Endothelial cell of umbilical vein (primary cell): ENCODE results near the gene VPS37C. TPM values are rescaled to one million over a fixed set of nuclear protein-coding genes. Genes with fewer than 3 reads are reported as not detected.

Experiments used
- BruUV-seq: library from RNA; stranded (reverse); fragments of 400-500 nt; replicated peaks from 2 replicates; lab custom pipeline; 2021; lab: Mats Ljungman, UMichigan
- CTCF ChIA-PET: fragments of 300-600, 350-600 bp; sonication (Branson Sonifier 250); formaldehyde crosslinking; loops from one replicate; lab custom pipeline; 2021; ENCODE audit warnings: antibody characterized with exemption, inconsistent platforms; lab: Charles Lee
- POLR2A ChIA-PET: fragments of 300-600, 350-600 bp; sonication (Branson Sonifier 250); formaldehyde crosslinking; loops from one replicate; lab custom pipeline; 2021; ENCODE audit warnings: antibody characterized with exemption, inconsistent platforms; lab: Charles Lee
- DNase-seq: peaks from one replicate; pipeline ENCODE4 v3.0.0-alpha.2; 2011; ENCODE audit warnings: low read depth, low spot score
- FAIRE-seq: peaks from 2 replicates; lab custom pipeline; 2011; peaks lifted over from hg19 to GRCh38; lab: Jason Lieb, UNC
- H2AFZ ChIP-seq: 2 replicates; pipeline ENCODE4 v1.6.0; 2012; ENCODE audit warnings: low read depth, low read length, control low read depth, inconsistent platforms
- H3K27ac ChIP-seq: 2 replicates; pipeline ENCODE4 v1.5.1; 2011; ENCODE audit warnings: low read depth, mild to moderate bottlenecking, control low read depth, low read length, moderate library complexity; ENCODE audit not compliant: insufficient read depth
- H3K27me3 ChIP-seq, 2 experiments: 2 replicates each; pipeline versions ENCODE4 v1.6.0 to v1.6.1; 2011; ENCODE audit warnings: low read length in 2 of 2, mixed read lengths in 1 of 2; ENCODE audit not compliant: control insufficient read depth in 2 of 2, insufficient read depth in 2 of 2
- H3K36me3 ChIP-seq, 2 experiments: 2 replicates in 1 of 2; 3 replicates in 1 of 2; pipeline ENCODE4 v1.5.1; 2011; ENCODE audit warnings: low read length in 2 of 2, mild to moderate bottlenecking in 1 of 2, moderate library complexity in 1 of 2; ENCODE audit not compliant: control insufficient read depth in 2 of 2, insufficient read depth in 2 of 2; ENCODE audit errors: extremely low read depth in 1 of 2
- H3K4me1 ChIP-seq: 3 replicates; pipeline ENCODE4 v1.5.1; 2011; ENCODE audit warnings: mild to moderate bottlenecking, low read length; ENCODE audit not compliant: control insufficient read depth, insufficient read depth; ENCODE audit errors: extremely low read depth
- H3K4me2 ChIP-seq: 2 replicates; pipeline ENCODE4 v1.6.1; 2011; ENCODE audit warnings: low read length, control low read depth, mixed read lengths; ENCODE audit not compliant: insufficient read depth
- H3K4me3 ChIP-seq, 3 experiments: fragments of 200-600 bp in 1 of 3; sonication (generic), shearing (Covaris generic) in 1 of 3; replicated peaks in 1 of 3; 2 replicates each; pipeline ENCODE4 v1.5.1; 2011 to 2016; ENCODE audit warnings: control low read depth in 3 of 3, low read length in 3 of 3, mild to moderate bottlenecking in 2 of 3, inconsistent platforms in 1 of 3, low read depth in 1 of 3, moderate library complexity in 1 of 3; ENCODE audit not compliant: insufficient read depth in 1 of 3
- H3K79me2 ChIP-seq: 2 replicates; pipeline ENCODE4 v1.6.0; 2012; ENCODE audit warnings: low read length, inconsistent platforms; ENCODE audit not compliant: control insufficient read depth, insufficient read depth
- H3K9ac ChIP-seq: replicated peaks from 2 replicates; pipeline ENCODE3; 2011; ENCODE audit warnings: low read length, control low read depth; ENCODE audit not compliant: insufficient read depth; ENCODE audit errors: extremely low read depth
- H3K9me1 ChIP-seq: replicated peaks from 3 replicates; pipeline ENCODE4 v1.6.0; 2011; ENCODE audit warnings: mild to moderate bottlenecking, low read length; ENCODE audit not compliant: control insufficient read depth, insufficient read depth; ENCODE audit errors: extremely low read depth
- H3K9me3 ChIP-seq: replicated peaks from 2 replicates; pipeline ENCODE4 v1.5.1; 2012; ENCODE audit warnings: low read length, inconsistent platforms; ENCODE audit not compliant: control insufficient read depth, insufficient read depth
- H4K20me1 ChIP-seq: replicated peaks from 2 replicates; pipeline ENCODE3; 2011; ENCODE audit warnings: mild to moderate bottlenecking, low read length; ENCODE audit not compliant: control insufficient read depth, insufficient read depth; ENCODE audit errors: extremely low read depth
- FOS ChIP-seq: IDR thresholded peaks from 2 replicates; pipeline ENCODE4 v1.6.1; 2011; ENCODE audit warnings: mild to moderate bottlenecking, low read length, moderate library complexity, borderline replicate concordance; ENCODE audit not compliant: insufficient read depth
- GATA2 ChIP-seq: IDR thresholded peaks from 2 replicates; pipeline ENCODE4 v1.7.0; 2011; ENCODE audit warnings: low read depth, mild to moderate bottlenecking, moderate library complexity, mixed read lengths, low read length; ENCODE audit not compliant: insufficient read length, insufficient read depth
- MAX ChIP-seq: IDR thresholded peaks from 2 replicates; pipeline ENCODE4 v1.6.1; 2011; ENCODE audit not compliant: insufficient read depth, insufficient read length
- MYC ChIP-seq: IDR thresholded peaks from one replicate; pipeline ENCODE4 v1.6.1; 2011; ENCODE audit warnings: mild to moderate bottlenecking, low read depth, low read length
- POLR2A ChIP-seq: IDR thresholded peaks from 2 replicates; pipeline ENCODE4 v1.6.1; 2012; ENCODE audit warnings: low read depth, mild to moderate bottlenecking, control low read depth, low read length
- POLR2AphosphoS5 ChIP-seq: IDR thresholded peaks from 2 replicates; pipeline ENCODE4 v1.6.1; 2012; ENCODE audit warnings: low read depth, mild to moderate bottlenecking, control low read depth, low read length, moderate library complexity; ENCODE audit not compliant: insufficient read depth
- dilution Hi-C: fragments of 300-500 bp; cut with MboI; formaldehyde crosslinking; loops from one replicate; pipeline ENCODE4 v1.15.0; 2019; ENCODE audit warnings: low sequenced_read_pairs; ENCODE audit not compliant: extremely low pct_ligation_motif_present
- intact Hi-C: fragments of 100-400 bp; cut with micrococcal nuclease; formaldehyde crosslinking; loops from one replicate; pipeline ENCODE4 v1.10.0; 2022
- polyA plus RNA-seq, 4 experiments: library from polyadenylated mRNA; depleted of rRNA in 3 of 4; stranded (reverse) in 3 of 4; unstranded in 1 of 4; fragments of >200 nt; gene quantifications; 2 replicates each; pipeline versions ENCODE4 v1.2.1 to v1.2.3, GENCODE V29; 2011 to 2012; ENCODE audit warnings: missing spikeins in 1 of 4
- total RNA-seq: library from RNA; stranded (reverse); gene quantifications from 2 replicates; pipeline ENCODE4 v1.2.3, GENCODE V29; 2021
- TF ChIP-seq, protein P1 (sequence below), 2 donors: IDR thresholded peaks; 1 replicate in 1 of 2; 2 replicates in 1 of 2; pipeline ENCODE4 v1.5.1; 2011; ENCODE audit warnings: low read length in 2 of 2, mild to moderate bottlenecking in 2 of 2, moderate library complexity in 2 of 2, control low read depth in 1 of 2, inconsistent platforms in 1 of 2, low read depth in 1 of 2; ENCODE audit not compliant: insufficient read depth in 1 of 2; ENCODE audit errors: extremely low read depth in 1 of 2

The VPS37C gene
- total and polyA plus RNA-seq, 2 donors (not counting 3 experiments of a cell fraction or from before 2014, with no cell fraction given) = 17.7 to 23.4 TPM

DNA sequence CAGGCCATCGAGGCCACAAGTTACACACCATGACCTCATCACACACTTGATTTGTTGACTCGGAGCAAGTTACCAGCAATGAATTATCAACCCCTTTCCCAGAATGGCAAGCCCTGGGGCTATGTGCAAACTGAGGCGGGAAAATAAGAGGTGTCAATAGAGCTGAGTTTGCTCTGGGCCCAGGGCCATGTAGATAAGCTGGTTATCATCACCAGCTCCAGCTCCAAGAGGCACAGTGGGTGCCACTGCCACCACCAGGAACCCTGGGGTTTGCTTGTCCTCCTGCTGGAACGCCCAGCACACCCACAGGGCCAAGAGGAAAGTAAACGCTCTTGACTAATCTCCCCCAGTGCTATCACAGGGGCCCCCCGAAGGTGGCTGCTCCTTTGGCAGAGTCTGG is 13.0 kb upstream of the VPS37C start:
- no peaks in the 10 kb centered on the region for H3K4me1 ChIP-seq
- intact Hi-C loops (no loop called here), dilution Hi-C loops (no loop called here)
- ChIA-PET POLR2A (no interaction called here), CTCF (interaction anchor here (0.7 to 2.7 kb wide), 6 partner anchors 15 to 343 kb away, joined by 3 to 8 read pairs (median 4); no protein-coding TSS in a partner anchor)
- BruUV-seq = no TSS peak
- H2AFZ ChIP-seq = no peak overlapping the region
- DNase-seq (no peak), FAIRE-seq (no peak)
- TF ChIP-seq FOS (no peak), GATA2 (no peak), POLR2A (no peak), POLR2AphosphoS5 (no peak), MYC (no peak), MAX (no peak)
- TF ChIP-seq, protein P1, sequence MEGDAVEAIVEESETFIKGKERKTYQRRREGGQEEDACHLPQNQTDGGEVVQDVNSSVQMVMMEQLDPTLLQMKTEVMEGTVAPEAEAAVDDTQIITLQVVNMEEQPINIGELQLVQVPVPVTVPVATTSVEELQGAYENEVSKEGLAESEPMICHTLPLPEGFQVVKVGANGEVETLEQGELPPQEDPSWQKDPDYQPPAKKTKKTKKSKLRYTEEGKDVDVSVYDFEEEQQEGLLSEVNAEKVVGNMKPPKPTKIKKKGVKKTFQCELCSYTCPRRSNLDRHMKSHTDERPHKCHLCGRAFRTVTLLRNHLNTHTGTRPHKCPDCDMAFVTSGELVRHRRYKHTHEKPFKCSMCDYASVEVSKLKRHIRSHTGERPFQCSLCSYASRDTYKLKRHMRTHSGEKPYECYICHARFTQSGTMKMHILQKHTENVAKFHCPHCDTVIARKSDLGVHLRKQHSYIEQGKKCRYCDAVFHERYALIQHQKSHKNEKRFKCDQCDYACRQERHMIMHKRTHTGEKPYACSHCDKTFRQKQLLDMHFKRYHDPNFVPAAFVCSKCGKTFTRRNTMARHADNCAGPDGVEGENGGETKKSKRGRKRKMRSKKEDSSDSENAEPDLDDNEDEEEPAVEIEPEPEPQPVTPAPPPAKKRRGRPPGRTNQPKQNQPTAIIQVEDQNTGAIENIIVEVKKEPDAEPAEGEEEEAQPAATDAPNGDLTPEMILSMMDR (IDR thresholded peaks at IDR 0.05; ENCODE audit: extremely low read depth in 1 of 2, insufficient read depth in 1 of 2, low read depth in 1 of 2, low read length in 2 of 2) = no peak
- no peaks in the 10 kb centered on the region for H3K9me3 ChIP-seq
- no peak overlapping the region for H3K4me2 ChIP-seq
- H4K20me1 ChIP-seq = no peaks in the 10 kb centered on the region
- H3K27ac ChIP-seq = no peak overlapping the region
- H3K79me2 ChIP-seq = no peaks in the 10 kb centered on the region
- H3K9ac ChIP-seq = no peak overlapping the region
- no peaks in the 10 kb centered on the region for H3K36me3 ChIP-seq
- peaks cover 5 to 16% of the 10 kb centered on the region in 2 experiments for H3K27me3 ChIP-seq
- H3K9me1 ChIP-seq = no peaks in the 10 kb centered on the region
- no peak overlapping the region for H3K4me3 ChIP-seq
